K562 (cell line): ENCODE data around the gene EGLN1. TPM values are rescaled to one million over a fixed set of nuclear protein-coding genes. Genes with fewer than 3 reads are reported as not detected.

Source experiments
- ARID1B ChIP-seq: fragments of 450-650 bp; IDR thresholded peaks from 2 replicates; pipeline ENCODE4 v1.6.1; 2016; ENCODE audit warnings: antibody characterized with exemption, mild to moderate bottlenecking, inconsistent platforms
- ELF4 ChIP-seq: fragments of 450-650 bp; formaldehyde crosslinking; IDR thresholded peaks from 2 replicates; pipeline ENCODE4 v1.4.0; 2022; ENCODE audit warnings: missing genetic modification characterization
- JUNB ChIP-seq: fragments of 450-650 bp; formaldehyde crosslinking; conservative IDR thresholded peaks from 2 replicates; pipeline ENCODE4 v1.4.0; 2020; ENCODE audit warnings: mild to moderate bottlenecking
- MEF2A ChIP-seq: IDR thresholded peaks from 2 replicates; pipeline ENCODE4 v1.6.1; 2011; ENCODE audit warnings: low read depth, mild to moderate bottlenecking, low read length, moderate library complexity; ENCODE audit not compliant: control insufficient read depth
- MEIS2 ChIP-seq: fragments of 450-650 bp; IDR thresholded peaks from 2 replicates; pipeline ENCODE4 v1.6.1; 2014; ENCODE audit warnings: mild to moderate bottlenecking; ENCODE audit not compliant: partially characterized antibody
- POLR2H ChIP-seq: IDR thresholded peaks from 2 replicates; pipeline ENCODE4 v1.6.1; 2016; ENCODE audit warnings: missing genetic modification characterization, low read depth, mild to moderate bottlenecking, control low read depth, missing compliant biosample characterization, moderate library complexity
- SMARCB1 ChIP-seq: IDR thresholded peaks from 2 replicates; pipeline ENCODE4 v1.6.1; 2011; ENCODE audit warnings: improper control_type of control experiment, low read depth; ENCODE audit not compliant: insufficient read length
- ZNF184 ChIP-seq: sonication (generic); formaldehyde crosslinking; IDR thresholded peaks from 2 replicates; pipeline ENCODE4 v1.5.0; 2020; ENCODE audit warnings: missing genetic modification reagents
- ZNF253 ChIP-seq: fragments of 250-450 bp; sonication (Bioruptor Pico); conservative IDR thresholded peaks from 2 replicates; pipeline ENCODE4 v1.6.1; 2021; ENCODE audit warnings: mild to moderate bottlenecking
- ZNF589 ChIP-seq: fragments of 200-800 bp; sonication (Bioruptor generic); IDR thresholded peaks from 2 replicates; pipeline ENCODE4 v1.6.1; 2016; ENCODE audit warnings: low read depth, missing genetic modification characterization, missing compliant biosample characterization
- ZNF76 ChIP-seq: fragments of 250-450 bp; sonication (Bioruptor Pico); IDR thresholded peaks from 2 replicates; pipeline ENCODE4 v1.4.0; 2020; ENCODE audit warnings: mild to moderate bottlenecking, moderate library complexity, borderline replicate concordance
- ZSCAN32 ChIP-seq: fragments of 450-650 bp; formaldehyde crosslinking; IDR thresholded peaks from 2 replicates; pipeline ENCODE4 v1.4.0; 2020; ENCODE audit warnings: mild to moderate bottlenecking, moderate library complexity
- polyA plus RNA-seq, 8 experiments: library from polyadenylated mRNA; depleted of rRNA in 4 of 8; stranded (reverse) in 5 of 8; unstranded in 3 of 8; fragments of >200 nt; fragmentation: Nextera tagmentation in 2 of 8; fragmentation: Illumina TruSeq in 1 of 8; extraction: Ambion mirVana in 2 of 8; extraction: Trizol in 1 of 8; gene quantifications; 2 replicates each; pipeline versions ENCODE4 v1.2.1 to v1.2.3, GENCODE V29; 2011 to 2014; ENCODE audit warnings: inconsistent platforms in 1 of 8, missing spikeins in 1 of 8
- total RNA-seq, 7 experiments: library from RNA; depleted of rRNA in 6 of 7; stranded (reverse); fragments of >200 nt in 6 of 7; fragmentation: Illumina TruSeq in 2 of 7; extraction: Trizol in 2 of 7; gene quantifications; 2 replicates each; pipeline versions ENCODE4 v1.2.1 to v1.2.3, GENCODE V29; 2011 to 2021; ENCODE audit warnings: low replicate concordance in 1 of 7
- TF ChIP-seq, protein P1 (sequence below): fragments of 250-450 bp; sonication (Bioruptor Pico); IDR thresholded peaks from 2 replicates; pipeline ENCODE4 v1.5.0; 2020; ENCODE audit warnings: mild to moderate bottlenecking, borderline replicate concordance
- TF ChIP-seq, protein P2 (sequence below): sonication (generic); formaldehyde crosslinking; IDR thresholded peaks from 2 replicates; pipeline ENCODE4 v1.8.1; 2023; ENCODE audit warnings: mild to moderate bottlenecking, missing genetic modification reagents, moderate library complexity
- TF ChIP-seq, protein P3 (sequence below): sonication (generic); formaldehyde crosslinking; IDR thresholded peaks from 2 replicates; pipeline ENCODE4 v1.8.0; 2022; ENCODE audit warnings: mild to moderate bottlenecking, missing genetic modification reagents, borderline replicate concordance
- TF ChIP-seq, protein P4 (sequence below): fragments of 250-450 bp; sonication (Bioruptor Pico); IDR thresholded peaks from 2 replicates; pipeline ENCODE4 v1.5.0; 2021
- TF ChIP-seq, protein P5 (sequence below): IDR thresholded peaks from 3 replicates; pipeline ENCODE4 v1.6.1; 2011; ENCODE audit warnings: borderline replicate concordance, mild to moderate bottlenecking, moderate library complexity; ENCODE audit not compliant: insufficient read length; ENCODE audit errors: extremely low read depth

Gene EGLN1
- total and polyA plus RNA-seq, 9 of the 15 experiments (the other 6 are each of a cell fraction or from before 2014, with no cell fraction given), result 5.2 to 54.3 (median 24.6) TPM

DNA sequence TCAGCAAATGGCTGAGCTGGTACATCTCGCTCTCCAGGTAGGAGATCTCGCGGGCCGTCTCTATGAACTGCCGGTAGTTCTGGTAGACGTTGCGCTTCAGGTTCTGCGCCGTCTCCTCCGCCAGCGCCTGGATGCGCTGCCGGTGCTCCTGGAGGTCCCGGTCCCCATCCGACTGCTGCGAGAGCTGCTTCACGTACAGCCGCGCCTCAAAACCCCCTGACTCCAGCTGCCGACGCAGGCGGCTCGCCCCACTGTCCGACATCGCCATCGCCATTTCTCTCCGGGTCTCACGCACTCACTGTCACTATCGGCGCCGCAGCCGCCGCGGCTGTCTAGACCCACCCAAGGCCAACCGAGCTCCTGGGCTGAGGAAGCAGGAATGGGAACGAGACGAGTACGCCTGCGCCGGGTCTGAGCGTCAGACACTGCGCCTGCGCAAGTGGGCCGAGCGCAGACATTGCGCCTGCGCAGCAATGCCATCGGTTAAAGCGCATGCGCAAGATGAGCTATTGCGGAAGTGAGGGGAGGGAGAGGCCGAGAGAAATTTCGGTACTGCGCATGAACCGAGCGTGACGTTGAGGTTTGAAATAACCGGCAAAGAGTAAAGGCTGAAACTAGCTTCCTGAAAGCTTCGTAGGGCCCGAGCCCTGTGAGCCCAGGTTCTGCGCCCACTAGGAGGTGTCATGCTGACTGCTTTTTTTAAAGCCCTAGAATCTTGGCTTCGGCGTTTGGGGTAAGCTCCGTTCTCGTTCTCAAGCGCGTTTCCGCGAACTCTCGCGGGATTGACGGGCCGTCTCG is 84.4 kb downstream of the EGLN1 start, which contains the start of gene EXOC8 (continued):
- TF ChIP-seq ZNF76 (CRISPR knock-in tag) (no peak), ELF4 (CRISPR knock-in tag) (peak; percentile 99), ZSCAN32 (peak; percentile 37; the same call in 1 of the 2 replicates), JUNB (CRISPR knock-in tag) (0 out of 2 replicates have a peak, but pooled peaks have one; percentile 19), ZNF253 (CRISPR knock-in tag) (no peak), POLR2H (no peak; the same call in 1 of the 2 replicates), SMARCB1 (no peak), ZNF589 (no peak), MEIS2 (peak; percentile 100), ZNF184 (CRISPR knock-in tag) (no peak), MEF2A (no peak), ARID1B (no peak)
- TF ChIP-seq, protein P1, sequence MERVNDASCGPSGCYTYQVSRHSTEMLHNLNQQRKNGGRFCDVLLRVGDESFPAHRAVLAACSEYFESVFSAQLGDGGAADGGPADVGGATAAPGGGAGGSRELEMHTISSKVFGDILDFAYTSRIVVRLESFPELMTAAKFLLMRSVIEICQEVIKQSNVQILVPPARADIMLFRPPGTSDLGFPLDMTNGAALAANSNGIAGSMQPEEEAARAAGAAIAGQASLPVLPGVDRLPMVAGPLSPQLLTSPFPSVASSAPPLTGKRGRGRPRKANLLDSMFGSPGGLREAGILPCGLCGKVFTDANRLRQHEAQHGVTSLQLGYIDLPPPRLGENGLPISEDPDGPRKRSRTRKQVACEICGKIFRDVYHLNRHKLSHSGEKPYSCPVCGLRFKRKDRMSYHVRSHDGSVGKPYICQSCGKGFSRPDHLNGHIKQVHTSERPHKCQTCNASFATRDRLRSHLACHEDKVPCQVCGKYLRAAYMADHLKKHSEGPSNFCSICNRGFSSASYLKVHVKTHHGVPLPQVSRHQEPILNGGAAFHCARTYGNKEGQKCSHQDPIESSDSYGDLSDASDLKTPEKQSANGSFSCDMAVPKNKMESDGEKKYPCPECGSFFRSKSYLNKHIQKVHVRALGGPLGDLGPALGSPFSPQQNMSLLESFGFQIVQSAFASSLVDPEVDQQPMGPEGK (CRISPR knock-in tag), result no peak
- TF ChIP-seq, protein P2, sequence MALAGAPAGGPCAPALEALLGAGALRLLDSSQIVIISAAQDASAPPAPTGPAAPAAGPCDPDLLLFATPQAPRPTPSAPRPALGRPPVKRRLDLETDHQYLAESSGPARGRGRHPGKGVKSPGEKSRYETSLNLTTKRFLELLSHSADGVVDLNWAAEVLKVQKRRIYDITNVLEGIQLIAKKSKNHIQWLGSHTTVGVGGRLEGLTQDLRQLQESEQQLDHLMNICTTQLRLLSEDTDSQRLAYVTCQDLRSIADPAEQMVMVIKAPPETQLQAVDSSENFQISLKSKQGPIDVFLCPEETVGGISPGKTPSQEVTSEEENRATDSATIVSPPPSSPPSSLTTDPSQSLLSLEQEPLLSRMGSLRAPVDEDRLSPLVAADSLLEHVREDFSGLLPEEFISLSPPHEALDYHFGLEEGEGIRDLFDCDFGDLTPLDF (CRISPR knock-in tag), result 0 out of 2 replicates have a peak, but pooled peaks have one; percentile 38
- TF ChIP-seq, protein P3, sequence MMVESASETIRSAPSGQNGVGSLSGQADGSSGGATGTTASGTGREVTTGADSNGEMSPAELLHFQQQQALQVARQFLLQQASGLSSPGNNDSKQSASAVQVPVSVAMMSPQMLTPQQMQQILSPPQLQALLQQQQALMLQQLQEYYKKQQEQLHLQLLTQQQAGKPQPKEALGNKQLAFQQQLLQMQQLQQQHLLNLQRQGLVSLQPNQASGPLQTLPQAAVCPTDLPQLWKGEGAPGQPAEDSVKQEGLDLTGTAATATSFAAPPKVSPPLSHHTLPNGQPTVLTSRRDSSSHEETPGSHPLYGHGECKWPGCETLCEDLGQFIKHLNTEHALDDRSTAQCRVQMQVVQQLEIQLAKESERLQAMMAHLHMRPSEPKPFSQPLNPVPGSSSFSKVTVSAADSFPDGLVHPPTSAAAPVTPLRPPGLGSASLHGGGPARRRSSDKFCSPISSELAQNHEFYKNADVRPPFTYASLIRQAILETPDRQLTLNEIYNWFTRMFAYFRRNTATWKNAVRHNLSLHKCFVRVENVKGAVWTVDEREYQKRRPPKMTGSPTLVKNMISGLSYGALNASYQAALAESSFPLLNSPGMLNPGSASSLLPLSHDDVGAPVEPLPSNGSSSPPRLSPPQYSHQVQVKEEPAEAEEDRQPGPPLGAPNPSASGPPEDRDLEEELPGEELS, result 0 out of 2 replicates have a peak, but pooled peaks have one; percentile 9
- TF ChIP-seq, protein P4, sequence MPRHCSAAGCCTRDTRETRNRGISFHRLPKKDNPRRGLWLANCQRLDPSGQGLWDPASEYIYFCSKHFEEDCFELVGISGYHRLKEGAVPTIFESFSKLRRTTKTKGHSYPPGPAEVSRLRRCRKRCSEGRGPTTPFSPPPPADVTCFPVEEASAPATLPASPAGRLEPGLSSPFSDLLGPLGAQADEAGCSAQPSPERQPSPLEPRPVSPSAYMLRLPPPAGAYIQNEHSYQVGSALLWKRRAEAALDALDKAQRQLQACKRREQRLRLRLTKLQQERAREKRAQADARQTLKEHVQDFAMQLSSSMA (CRISPR knock-in tag), result 0 out of 2 replicates have a peak, but pooled peaks have one; percentile 45
- TF ChIP-seq, protein P5, sequence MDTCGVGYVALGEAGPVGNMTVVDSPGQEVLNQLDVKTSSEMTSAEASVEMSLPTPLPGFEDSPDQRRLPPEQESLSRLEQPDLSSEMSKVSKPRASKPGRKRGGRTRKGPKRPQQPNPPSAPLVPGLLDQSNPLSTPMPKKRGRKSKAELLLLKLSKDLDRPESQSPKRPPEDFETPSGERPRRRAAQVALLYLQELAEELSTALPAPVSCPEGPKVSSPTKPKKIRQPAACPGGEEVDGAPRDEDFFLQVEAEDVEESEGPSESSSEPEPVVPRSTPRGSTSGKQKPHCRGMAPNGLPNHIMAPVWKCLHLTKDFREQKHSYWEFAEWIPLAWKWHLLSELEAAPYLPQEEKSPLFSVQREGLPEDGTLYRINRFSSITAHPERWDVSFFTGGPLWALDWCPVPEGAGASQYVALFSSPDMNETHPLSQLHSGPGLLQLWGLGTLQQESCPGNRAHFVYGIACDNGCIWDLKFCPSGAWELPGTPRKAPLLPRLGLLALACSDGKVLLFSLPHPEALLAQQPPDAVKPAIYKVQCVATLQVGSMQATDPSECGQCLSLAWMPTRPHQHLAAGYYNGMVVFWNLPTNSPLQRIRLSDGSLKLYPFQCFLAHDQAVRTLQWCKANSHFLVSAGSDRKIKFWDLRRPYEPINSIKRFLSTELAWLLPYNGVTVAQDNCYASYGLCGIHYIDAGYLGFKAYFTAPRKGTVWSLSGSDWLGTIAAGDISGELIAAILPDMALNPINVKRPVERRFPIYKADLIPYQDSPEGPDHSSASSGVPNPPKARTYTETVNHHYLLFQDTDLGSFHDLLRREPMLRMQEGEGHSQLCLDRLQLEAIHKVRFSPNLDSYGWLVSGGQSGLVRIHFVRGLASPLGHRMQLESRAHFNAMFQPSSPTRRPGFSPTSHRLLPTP, result no peak
